GM18519 (cell line): ENCODE measurements around the gene KAZN.

ENCODE experiments used
- ATAC-seq: cut with Tn5 transposase; IDR thresholded peaks from one replicate; pipeline ENCODE4 v1.9.1; 2021; ENCODE audit warnings: mild to moderate bottlenecking, moderate library complexity; ENCODE audit not compliant: unreplicated experiment, low FRiP score

Gene KAZN

DNA sequence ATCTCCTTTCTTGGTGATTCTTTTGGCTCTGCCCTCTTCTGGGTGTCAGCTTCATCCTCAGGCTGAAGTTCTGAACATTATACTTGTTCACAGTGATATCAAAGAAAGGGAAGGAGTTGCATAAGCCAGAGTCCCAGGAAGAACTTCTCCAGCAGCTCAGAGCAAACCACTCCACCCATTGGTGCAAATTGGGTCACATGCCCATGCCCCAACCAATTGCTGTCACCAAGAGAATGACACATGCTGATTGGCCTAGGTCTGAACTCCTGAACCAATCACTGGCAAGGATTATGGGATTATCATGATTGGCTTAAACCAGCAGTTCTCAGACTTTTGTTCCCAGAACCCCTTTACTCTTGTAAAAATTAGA lies 298.6 kb downstream of the KAZN start:
- no peak for ATAC-seq

DNA sequence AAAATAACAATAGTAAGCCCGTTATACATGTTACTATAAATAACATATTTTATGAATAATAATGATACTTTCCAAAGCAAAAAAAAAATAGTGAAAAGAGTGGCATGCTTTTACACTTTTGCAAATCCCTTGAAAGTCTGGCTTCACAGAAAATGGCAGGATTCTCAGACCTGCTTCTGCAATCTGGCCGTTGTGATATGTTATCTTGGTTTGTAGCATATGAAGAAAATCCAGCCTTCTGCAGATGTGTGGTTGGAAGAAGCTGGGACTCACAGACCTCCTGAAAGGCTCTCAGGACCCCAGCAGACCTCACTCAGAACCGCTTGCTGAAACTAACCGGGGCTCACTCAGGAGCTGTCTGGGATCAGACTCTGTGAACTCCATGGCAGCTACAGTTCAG lies 299.1 kb downstream of the KAZN start:
- ATAC-seq, result no peak

DNA sequence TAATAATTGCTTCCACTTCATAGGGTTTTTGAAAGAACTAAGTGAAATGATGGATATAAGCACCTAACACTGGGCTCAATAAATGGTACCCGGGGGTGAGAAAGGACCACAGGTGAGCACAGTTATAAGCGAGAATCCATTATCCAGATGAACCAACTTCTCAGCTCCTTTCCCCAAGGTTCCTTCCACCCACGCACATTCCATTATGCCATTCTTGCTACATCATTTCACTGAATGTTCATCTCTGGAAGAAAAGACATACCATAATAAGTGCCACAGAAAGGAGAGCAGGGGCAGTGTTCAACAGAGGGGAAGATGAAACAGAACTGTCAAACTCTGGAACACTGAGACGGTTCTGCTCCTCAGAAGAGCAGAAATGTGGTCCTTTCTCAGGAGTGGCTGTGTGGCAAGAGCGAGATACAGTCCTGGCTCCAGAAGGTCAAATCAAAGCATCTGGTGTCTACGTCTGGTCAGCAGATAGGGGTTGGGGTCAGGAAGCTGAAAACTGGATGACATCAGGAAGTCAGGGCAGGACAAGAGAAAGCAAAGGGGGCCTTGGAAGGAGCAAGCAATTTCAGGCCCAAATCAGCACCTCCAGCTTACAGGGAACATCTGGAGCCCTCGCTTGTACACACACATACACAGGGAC lies 299.6 kb downstream of the KAZN start:
- ATAC-seq, result no peak

- no peak for ATAC-seq
These were observed 301.2 kb downstream of the KAZN start for GRCh38 chr1:14899686-14900085.

GRCh38 chr1:14901371-14901954 lies 303.0 kb downstream of the KAZN start:
- no peak for ATAC-seq

DNA sequence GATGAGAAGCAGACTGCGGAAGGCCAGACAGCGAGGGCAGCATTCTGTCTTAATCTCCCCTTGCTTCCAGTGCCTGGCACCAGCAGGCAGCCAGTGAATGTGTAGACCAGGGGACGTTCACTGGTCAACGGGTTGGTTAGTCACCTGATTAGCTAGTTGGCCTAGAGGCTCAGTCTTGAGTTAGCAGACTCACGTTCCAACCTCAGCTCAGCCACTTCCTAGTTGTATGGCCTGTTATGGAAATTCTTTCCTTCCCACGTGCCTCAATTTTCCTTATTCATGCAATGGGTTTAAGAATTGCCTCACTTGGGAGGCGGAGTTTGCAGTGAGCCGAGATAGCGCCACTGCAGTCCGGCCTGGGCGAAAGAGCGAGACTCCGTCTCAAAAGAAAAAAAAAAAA lies 305.4 kb downstream of the KAZN start:
- ATAC-seq, result no peak

DNA sequence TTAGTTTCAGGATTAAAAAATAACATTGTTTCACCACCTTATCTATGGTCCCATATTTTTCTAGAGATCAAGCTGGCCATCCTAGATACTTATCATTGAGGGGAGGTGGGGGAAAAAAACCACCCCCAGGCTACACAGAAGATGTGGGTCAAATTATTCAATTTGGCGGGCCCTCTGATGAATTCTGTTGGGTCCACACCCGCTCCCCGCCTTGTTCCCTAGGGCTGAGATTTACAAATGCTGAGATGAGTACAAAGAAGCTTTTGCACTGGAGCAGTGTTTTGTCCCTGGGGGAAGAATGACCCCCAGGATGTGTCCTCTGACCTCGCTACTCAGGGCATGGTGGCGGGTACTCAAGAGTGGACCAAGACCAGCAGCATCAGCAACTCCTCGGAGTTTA lies 308.2 kb downstream of the KAZN start:
- ATAC-seq, result no peak

- no peak for ATAC-seq
These were observed 308.9 kb downstream of the KAZN start for GRCh38 chr1:14907416-14907815.

GRCh38 chr1:14909273-14909672 lies 310.8 kb downstream of the KAZN start:
- no peak for ATAC-seq

GRCh38 chr1:14909920-14910460 lies 311.5 kb downstream of the KAZN start:
- ATAC-seq, result no peak

GRCh38 chr1:14910984-14911721 lies 312.7 kb downstream of the KAZN start:
- no peak for ATAC-seq

GRCh38 chr1:14912839-14913481 lies 314.5 kb downstream of the KAZN start:
- ATAC-seq, result no peak

DNA sequence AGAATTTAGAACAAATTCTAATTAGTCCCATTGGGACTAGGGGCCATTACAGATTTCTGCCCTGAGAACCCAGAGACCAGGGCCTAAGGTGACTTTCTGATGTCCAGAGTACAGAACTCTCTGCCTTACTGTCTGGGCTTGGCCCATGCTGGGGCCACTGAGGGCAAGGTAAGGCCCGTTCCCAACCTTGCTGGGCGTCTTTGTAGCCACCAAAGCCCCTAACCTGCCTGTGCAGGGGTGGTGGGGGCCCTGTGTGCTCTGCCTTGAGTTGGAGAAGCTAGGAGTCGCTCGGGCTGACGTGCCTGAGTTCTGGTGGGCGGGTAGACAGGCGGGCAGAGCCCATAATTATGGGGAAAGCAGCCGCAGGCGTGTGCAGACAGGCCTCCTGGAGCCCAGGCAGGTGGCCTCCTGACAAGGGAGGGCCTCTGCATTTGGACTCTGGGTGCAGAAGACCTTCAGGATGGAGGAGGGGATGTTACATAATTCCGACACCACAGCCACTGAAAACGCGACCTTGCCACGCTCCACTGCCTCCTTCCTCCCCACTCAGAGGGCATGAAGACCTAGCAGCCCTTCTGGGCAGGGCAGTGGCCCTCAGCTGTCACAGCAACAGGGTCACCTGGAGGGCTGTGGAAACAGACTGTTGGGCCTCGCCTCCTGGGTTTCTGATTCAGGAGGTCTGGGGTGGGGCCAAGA lies 315.1 kb downstream of the KAZN start:
- no peak for ATAC-seq

GRCh38 chr1:14914351-14914988 lies 316.0 kb downstream of the KAZN start:
- ATAC-seq, result no peak

DNA sequence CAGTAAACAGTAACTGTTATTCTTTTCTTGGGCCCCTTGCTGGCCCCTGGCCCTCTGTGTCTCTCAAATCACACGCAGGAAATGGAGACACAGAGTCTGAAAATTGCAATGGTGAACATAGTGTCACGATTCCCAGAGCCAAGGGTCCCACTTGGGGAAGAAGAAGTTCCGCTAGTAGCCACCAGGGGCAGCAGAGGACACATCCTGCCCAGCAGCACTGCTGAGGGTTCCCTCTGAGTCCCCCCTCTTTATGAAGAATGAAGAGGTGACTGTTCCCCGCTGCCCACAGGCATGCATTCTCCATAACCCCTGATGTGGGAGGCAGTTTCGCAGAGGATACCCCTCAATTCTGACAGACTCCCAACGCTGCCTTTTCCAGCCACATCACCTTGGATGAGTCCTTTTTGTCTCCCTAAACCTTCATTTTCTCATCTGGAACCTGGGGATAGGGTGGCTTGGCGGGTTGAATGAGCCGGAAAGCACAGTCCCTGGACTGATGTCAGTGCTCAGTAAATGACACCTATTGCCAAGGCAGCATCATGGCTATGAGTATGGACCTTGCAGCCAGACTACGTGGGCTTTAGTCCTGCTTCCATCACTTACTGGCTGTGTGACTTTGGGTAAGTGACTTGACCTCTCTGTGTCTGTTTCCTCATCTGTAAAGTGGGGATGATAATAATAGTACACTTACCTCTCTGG lies 317.0 kb downstream of the KAZN start:
- no peak for ATAC-seq

DNA sequence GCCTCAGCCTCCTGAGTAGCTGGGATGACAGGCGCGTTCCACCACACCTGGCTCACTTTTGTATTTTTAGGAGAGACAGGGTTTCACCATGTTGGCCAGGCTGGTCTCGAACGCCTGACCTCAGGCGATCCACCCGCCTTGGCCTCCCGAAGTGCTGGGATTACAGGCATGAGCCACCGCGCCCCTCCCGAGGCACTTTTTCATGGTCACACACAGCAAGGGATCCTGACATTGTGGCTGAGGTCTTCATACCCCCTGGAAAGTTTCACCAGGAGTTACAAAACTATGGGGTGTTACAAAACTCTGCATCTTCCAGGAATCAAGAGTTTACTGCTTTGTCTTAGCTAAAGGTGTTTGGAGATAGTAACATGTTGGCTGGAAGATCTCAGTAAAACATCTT lies 320.8 kb downstream of the KAZN start:
- no peak for ATAC-seq

DNA sequence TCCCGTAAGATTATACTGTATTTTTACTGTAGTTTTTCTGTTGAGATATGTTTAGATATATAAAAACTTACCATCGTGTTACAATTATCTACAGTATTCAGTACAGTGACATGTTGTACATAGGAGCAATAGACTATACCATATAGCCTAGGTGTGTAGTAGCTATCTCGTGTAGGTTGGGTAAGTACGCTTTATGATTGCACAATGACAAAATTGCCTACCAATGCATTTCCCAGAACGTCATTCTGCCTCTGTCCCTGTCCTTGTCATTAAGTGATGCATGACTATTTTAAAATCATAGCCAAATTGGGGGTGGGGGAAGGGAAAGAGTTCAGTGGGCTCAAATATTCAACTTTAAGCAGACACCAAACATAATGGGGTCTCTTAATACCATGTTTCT lies 321.3 kb downstream of the KAZN start:
- no peak for ATAC-seq

- ATAC-seq, result no peak
These were observed 322.6 kb downstream of the KAZN start for GRCh38 chr1:14921057-14921456.

DNA sequence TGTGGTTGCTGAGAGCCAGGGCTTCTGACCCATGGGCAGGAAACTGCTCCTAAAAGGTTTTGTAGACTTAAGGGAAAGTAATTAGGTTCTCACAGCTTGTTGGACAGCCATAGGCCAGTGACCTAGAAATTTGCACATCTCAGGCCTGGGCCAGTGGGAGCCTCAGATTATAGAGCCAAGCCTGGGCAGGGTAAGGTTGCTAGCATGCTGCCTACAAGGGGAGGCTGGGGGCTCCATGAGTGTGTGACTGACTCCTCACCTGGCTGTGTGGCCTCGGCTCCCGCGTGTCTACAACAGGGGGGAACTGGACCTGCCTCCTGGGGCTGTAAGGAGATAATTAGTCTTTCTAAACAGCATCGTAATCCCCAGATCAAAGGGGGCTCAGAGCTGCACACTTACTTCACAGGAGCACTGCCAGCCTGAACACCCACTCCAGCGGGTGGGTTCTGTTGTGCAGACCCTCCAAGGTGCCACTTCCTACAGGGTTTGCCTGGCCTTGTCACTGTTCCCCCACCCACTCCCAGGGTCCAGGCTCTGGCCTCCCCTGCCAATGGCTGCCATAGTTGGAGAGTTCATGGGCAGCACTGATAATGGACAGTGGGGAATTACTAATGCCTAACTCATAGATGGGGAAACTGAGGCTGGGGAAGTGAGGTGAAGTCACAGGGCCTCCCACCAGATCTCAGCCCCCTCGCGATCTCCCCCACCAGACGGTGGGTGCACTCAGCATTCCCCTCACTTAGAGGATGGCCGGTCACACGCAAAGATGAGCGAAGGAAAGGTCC lies 324.6 kb downstream of the KAZN start:
- ATAC-seq, result no peak
